ENCODE data around the gene NPLOC4.

Gene NPLOC4

DNA sequence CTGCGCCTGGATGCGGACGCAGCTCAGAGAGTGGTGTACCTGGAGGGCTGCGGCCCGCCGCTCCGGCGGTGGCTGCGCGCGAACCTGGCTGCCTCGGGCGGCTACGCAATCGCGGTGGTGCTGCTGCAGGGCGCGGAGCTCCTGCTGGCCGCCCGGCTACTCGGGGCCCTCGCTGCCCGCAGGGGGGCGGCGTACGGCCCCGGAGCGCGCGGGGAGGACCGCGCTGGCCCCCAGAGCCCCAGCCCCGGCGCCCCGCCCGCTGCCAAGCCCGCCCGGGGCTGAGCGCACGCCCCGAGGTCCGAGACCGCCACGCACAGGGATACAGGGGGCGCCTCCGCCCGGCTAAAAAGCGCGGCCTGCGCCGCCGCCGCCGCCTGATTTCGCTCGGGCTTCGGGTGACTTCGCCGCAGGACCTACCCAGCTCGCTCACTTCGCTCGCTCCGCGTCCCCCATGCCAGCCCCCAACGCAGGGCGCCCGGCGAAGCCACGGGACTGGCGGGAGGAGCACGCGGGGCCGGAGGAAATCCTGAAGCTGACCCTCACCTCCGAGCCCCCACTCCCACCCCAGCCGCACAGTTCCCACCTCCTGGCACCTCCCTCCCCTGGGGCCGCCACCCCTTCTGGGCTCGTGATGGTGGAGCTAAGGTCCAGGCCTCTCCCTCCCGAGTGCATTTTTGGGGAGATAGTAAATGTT is 11.2 kb upstream of the NPLOC4 start:
- TF ChIP-seq, protein P1, sequence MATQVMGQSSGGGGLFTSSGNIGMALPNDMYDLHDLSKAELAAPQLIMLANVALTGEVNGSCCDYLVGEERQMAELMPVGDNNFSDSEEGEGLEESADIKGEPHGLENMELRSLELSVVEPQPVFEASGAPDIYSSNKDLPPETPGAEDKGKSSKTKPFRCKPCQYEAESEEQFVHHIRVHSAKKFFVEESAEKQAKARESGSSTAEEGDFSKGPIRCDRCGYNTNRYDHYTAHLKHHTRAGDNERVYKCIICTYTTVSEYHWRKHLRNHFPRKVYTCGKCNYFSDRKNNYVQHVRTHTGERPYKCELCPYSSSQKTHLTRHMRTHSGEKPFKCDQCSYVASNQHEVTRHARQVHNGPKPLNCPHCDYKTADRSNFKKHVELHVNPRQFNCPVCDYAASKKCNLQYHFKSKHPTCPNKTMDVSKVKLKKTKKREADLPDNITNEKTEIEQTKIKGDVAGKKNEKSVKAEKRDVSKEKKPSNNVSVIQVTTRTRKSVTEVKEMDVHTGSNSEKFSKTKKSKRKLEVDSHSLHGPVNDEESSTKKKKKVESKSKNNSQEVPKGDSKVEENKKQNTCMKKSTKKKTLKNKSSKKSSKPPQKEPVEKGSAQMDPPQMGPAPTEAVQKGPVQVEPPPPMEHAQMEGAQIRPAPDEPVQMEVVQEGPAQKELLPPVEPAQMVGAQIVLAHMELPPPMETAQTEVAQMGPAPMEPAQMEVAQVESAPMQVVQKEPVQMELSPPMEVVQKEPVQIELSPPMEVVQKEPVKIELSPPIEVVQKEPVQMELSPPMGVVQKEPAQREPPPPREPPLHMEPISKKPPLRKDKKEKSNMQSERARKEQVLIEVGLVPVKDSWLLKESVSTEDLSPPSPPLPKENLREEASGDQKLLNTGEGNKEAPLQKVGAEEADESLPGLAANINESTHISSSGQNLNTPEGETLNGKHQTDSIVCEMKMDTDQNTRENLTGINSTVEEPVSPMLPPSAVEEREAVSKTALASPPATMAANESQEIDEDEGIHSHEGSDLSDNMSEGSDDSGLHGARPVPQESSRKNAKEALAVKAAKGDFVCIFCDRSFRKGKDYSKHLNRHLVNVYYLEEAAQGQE (IDR thresholded peaks at IDR 0.05; ENCODE audit: insufficient read depth in 1 of 2, low read depth in 2 of 2, low read length in 2 of 2) = no peak
- TF ChIP-seq FOXP2 (optimal IDR thresholded peaks at IDR 0.05; ENCODE audit: borderline replicate concordance, extremely low read depth, extremely low read length, insufficient read depth) = no peak
- no peak for TF ChIP-seq POLR2AphosphoS5 (IDR thresholded peaks at IDR 0.05; ENCODE audit: low read depth, low read length)
- TF ChIP-seq TAF1 (IDR thresholded peaks at IDR 0.05; ENCODE audit: borderline replicate concordance, insufficient read depth, low read length) = no peak
- TF ChIP-seq SIN3A (IDR thresholded peaks at IDR 0.05; ENCODE audit: borderline replicate concordance, insufficient read depth, low read length) = no peak

DNA sequence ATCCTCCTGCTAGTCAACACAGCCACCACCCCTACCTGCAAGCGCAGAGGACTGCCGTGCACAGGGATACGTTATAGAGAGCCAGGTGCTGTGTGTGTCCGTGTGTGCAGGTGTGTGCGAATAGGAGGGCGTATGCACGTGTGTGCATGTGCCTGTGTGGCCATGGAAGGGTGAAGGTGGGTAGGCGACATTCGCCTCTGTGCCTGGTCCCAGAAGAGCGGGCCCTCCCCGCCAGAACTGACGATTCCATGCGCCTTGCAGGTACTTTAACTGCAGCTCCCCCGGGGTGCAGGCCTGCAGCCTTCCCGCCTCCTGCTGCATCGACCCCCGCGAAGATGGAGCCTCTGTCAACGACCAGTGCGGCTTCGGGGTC is 10.7 kb upstream of the NPLOC4 start:
- no peak for TF ChIP-seq FOXP2 (optimal IDR thresholded peaks at IDR 0.05; ENCODE audit: borderline replicate concordance, extremely low read depth, extremely low read length, insufficient read depth)
- TF ChIP-seq TAF1 (IDR thresholded peaks at IDR 0.05; ENCODE audit: borderline replicate concordance, insufficient read depth, low read length) = no peak
- TF ChIP-seq SIN3A (IDR thresholded peaks at IDR 0.05; ENCODE audit: borderline replicate concordance, insufficient read depth, low read length) = no peak
- TF ChIP-seq POLR2AphosphoS5 (IDR thresholded peaks at IDR 0.05; ENCODE audit: low read depth, low read length) = no peak
- TF ChIP-seq, protein P1 (IDR thresholded peaks at IDR 0.05; ENCODE audit: insufficient read depth in 1 of 2, low read depth in 2 of 2, low read length in 2 of 2) = no peak

DNA sequence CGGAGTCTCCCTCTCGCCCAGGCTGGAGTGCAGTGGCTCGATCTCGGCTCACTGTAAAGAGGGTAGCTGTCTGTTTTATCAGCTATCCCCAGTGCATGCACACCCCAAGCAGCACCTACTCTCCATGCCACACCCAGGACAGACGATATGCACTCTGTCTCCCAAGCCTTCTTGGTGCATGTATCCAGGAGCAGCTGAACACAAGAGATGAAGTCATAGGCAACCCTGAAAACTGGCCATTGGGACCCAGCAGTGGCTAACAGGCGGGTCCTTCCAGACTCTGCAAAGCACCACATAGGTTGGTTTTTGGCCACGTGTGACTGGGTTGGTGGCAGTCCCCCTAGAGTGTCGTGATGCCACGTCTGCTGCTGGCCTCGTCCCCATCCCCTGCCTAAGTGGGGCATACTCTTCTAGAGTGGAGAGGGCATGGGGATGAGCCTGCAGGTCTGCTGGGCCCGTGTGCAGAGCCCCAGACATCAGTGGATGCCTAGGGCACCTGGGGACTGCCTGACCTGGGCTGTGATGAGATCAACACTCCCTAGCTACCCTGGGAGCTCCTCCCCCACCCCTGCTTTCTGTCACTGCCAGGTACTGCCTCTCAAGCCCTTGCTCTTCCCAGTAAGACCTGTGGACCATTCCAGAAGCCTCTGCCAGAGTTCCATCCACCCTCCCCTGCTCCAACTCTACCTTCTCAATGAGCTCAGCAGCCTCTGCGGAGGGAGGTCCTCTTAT is 10.1 kb upstream of the NPLOC4 start:
- no peak for TF ChIP-seq TAF1 (IDR thresholded peaks at IDR 0.05; ENCODE audit: borderline replicate concordance, insufficient read depth, low read length)
- TF ChIP-seq, protein P1 (IDR thresholded peaks at IDR 0.05; ENCODE audit: insufficient read depth in 1 of 2, low read depth in 2 of 2, low read length in 2 of 2) = no peak
- TF ChIP-seq SIN3A (IDR thresholded peaks at IDR 0.05; ENCODE audit: borderline replicate concordance, insufficient read depth, low read length) = no peak
- TF ChIP-seq POLR2AphosphoS5 (IDR thresholded peaks at IDR 0.05; ENCODE audit: low read depth, low read length) = no peak
- no peak for TF ChIP-seq FOXP2 (optimal IDR thresholded peaks at IDR 0.05; ENCODE audit: borderline replicate concordance, extremely low read depth, extremely low read length, insufficient read depth)

DNA sequence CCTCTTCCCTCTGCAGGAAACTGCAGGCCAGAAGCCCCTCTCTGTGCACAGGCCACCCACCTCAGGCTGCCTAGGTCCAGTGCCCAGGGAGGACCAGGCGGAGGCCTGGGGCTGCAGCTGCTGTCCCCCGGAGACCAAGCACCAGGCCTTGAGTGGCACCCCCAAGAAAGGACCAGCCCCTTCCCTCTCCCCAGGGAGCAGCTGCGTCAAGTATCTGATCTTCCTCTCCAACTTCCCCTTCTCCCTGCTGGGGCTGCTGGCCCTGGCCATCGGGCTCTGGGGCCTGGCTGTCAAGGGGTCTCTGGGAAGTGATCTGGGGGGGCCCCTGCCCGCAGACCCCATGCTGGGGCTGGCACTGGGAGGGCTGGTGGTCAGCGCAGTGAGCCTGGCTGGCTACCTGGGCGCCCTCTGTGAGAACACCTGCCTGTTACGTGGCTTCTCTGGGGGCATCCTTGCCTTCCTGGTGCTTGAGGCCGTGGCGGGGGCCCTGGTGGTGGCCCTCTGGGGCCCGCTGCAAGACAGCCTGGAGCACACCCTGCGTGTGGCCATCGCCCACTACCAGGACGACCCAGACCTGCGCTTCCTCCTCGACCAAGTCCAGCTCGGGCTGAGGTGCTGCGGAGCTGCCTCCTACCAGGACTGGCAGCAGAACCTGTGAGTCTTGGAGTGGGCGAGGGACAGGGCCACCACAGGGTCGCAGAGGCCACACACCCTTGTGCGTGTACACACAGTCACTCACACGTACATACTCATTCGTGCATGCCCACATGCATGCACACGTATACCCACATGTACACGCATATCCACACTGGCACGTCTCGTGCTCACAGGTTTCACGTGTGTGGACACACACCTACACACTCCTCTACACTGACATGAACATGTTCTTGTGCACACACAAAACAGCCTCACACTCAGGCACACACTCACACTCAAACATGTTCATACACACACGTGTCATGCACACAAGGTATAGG is 8.4 kb upstream of the NPLOC4 start:
- no peak for TF ChIP-seq FOXP2 (optimal IDR thresholded peaks at IDR 0.05; ENCODE audit: borderline replicate concordance, extremely low read depth, extremely low read length, insufficient read depth)
- no peak for TF ChIP-seq TAF1 (IDR thresholded peaks at IDR 0.05; ENCODE audit: borderline replicate concordance, insufficient read depth, low read length)
- TF ChIP-seq, protein P1 (IDR thresholded peaks at IDR 0.05; ENCODE audit: insufficient read depth in 1 of 2, low read depth in 2 of 2, low read length in 2 of 2) = no peak
- no peak for TF ChIP-seq POLR2AphosphoS5 (IDR thresholded peaks at IDR 0.05; ENCODE audit: low read depth, low read length)
- no peak for TF ChIP-seq SIN3A (IDR thresholded peaks at IDR 0.05; ENCODE audit: borderline replicate concordance, insufficient read depth, low read length)
